K562 (cell line): Measurements from ENCODE around the gene CPNE6. TPM values are rescaled to one million over a fixed set of nuclear protein-coding genes. Genes with fewer than 3 reads are reported as not detected.

ENCODE experiments used
- FUS ChIP-seq: fragments of 200-400 bp; formaldehyde crosslinking; optimal IDR thresholded peaks from 2 replicates; pipeline ENCODE3; 2017; ENCODE audit warnings: low read depth, low read length
- HDAC8 ChIP-seq: fragments of 450-650 bp; IDR thresholded peaks from 2 replicates; pipeline ENCODE4 v1.6.1; 2016; ENCODE audit warnings: mild to moderate bottlenecking, missing genetic modification characterization, moderate library complexity, missing compliant biosample characterization
- KAT7 ChIP-seq: sonication (generic); formaldehyde crosslinking; IDR thresholded peaks from 2 replicates; pipeline ENCODE4 v1.8.0; 2022; ENCODE audit warnings: missing genetic modification reagents, mild to moderate bottlenecking, borderline replicate concordance
- MEIS2 ChIP-seq: fragments of 450-650 bp; IDR thresholded peaks from 2 replicates; pipeline ENCODE4 v1.6.1; 2014; ENCODE audit warnings: mild to moderate bottlenecking; ENCODE audit not compliant: partially characterized antibody
- NCOA6 ChIP-seq: fragments of 450-650 bp; IDR thresholded peaks from 2 replicates; pipeline ENCODE4 v1.6.1; 2017; ENCODE audit warnings: mild to moderate bottlenecking
- NFIX ChIP-seq: fragments of 250-450 bp; sonication (Bioruptor Pico); IDR thresholded peaks from 2 replicates; pipeline ENCODE4 v1.4.0; 2020; ENCODE audit warnings: low read depth, mild to moderate bottlenecking, moderate library complexity
- PHB2 ChIP-seq: fragments of 450-650 bp; IDR thresholded peaks from 2 replicates; pipeline ENCODE4 v1.6.1; 2017; ENCODE audit warnings: low read depth
- TEAD4 ChIP-seq, 2 experiments: sonication (generic) in 1 of 2; formaldehyde crosslinking in 1 of 2; IDR thresholded peaks; 2 replicates each; pipeline versions ENCODE4 v1.6.1 to v1.8.0; 2012 to 2022; ENCODE audit warnings: borderline replicate concordance in 1 of 2, inconsistent platforms in 1 of 2, low read length in 1 of 2, mild to moderate bottlenecking in 1 of 2, missing genetic modification reagents in 1 of 2
- TFAM ChIP-seq: fragments of 250-450 bp; sonication (Bioruptor Pico); conservative IDR thresholded peaks from 2 replicates; pipeline ENCODE4 v1.5.0; 2021; ENCODE audit warnings: mild to moderate bottlenecking, moderate library complexity
- TFAP4 ChIP-seq: sonication (generic); formaldehyde crosslinking; IDR thresholded peaks from 2 replicates; pipeline ENCODE4 v1.8.0; 2022; ENCODE audit warnings: missing genetic modification reagents, mild to moderate bottlenecking, moderate library complexity, borderline replicate concordance
- ZFP1 ChIP-seq: fragments of 450-650 bp; formaldehyde crosslinking; IDR thresholded peaks from 2 replicates; pipeline ENCODE4 v1.4.0; 2020; ENCODE audit warnings: mild to moderate bottlenecking, mixed read lengths
- ZNF184 ChIP-seq: sonication (generic); formaldehyde crosslinking; IDR thresholded peaks from 2 replicates; pipeline ENCODE4 v1.5.0; 2020; ENCODE audit warnings: missing genetic modification reagents
- ZNF780A ChIP-seq: fragments of 250-450 bp; sonication (Bioruptor Pico); IDR thresholded peaks from 2 replicates; pipeline ENCODE4 v1.5.0; 2021; ENCODE audit warnings: mild to moderate bottlenecking
- polyA plus RNA-seq, 8 experiments: library from polyadenylated mRNA; depleted of rRNA in 4 of 8; stranded (reverse) in 5 of 8; unstranded in 3 of 8; fragments of >200 nt; fragmentation: Nextera tagmentation in 2 of 8; fragmentation: Illumina TruSeq in 1 of 8; extraction: Ambion mirVana in 2 of 8; extraction: Trizol in 1 of 8; gene quantifications; 2 replicates each; pipeline versions ENCODE4 v1.2.1 to v1.2.3, GENCODE V29; 2011 to 2014; ENCODE audit warnings: inconsistent platforms in 1 of 8, missing spikeins in 1 of 8
- total RNA-seq, 7 experiments: library from RNA; depleted of rRNA in 6 of 7; stranded (reverse); fragments of >200 nt in 6 of 7; fragmentation: Illumina TruSeq in 2 of 7; extraction: Trizol in 2 of 7; gene quantifications; 2 replicates each; pipeline versions ENCODE4 v1.2.1 to v1.2.3, GENCODE V29; 2011 to 2021; ENCODE audit warnings: low replicate concordance in 1 of 7
- TF ChIP-seq, protein P1 (sequence below), 2 experiments: fragments of 450-650 bp in 1 of 2; sonication (generic) in 1 of 2; formaldehyde crosslinking in 1 of 2; IDR thresholded peaks; 2 replicates each; pipeline versions ENCODE4 v1.7.1 to v1.9.0; 2016 to 2022; ENCODE audit warnings: inconsistent platforms in 1 of 2, mild to moderate bottlenecking in 1 of 2, missing genetic modification reagents in 1 of 2
- TF ChIP-seq, protein P2 (sequence below): fragments of 250-450 bp; sonication (Bioruptor Pico); IDR thresholded peaks from 2 replicates; pipeline ENCODE4 v1.5.0; 2020; ENCODE audit warnings: mild to moderate bottlenecking, borderline replicate concordance

The CPNE6 gene
- total and polyA plus RNA-seq, 9 of the 15 experiments (the other 6 are each of a cell fraction or from before 2014, with no cell fraction given): not detected

- TF ChIP-seq KAT7 (0 out of 2 replicates have a peak, but pooled peaks have one; percentile 57), FUS (no peak), ZFP1 (peak; percentile 86), NFIX (CRISPR knock-in tag) (no peak), TFAP4 (CRISPR knock-in tag) (peak; percentile 94), NCOA6 (0 out of 2 replicates have a peak, but pooled peaks have one; percentile 24), PHB2 (no peak), ZNF184 (CRISPR knock-in tag) (no peak), MEIS2 (no peak), TFAM (CRISPR knock-in tag) (no peak), TEAD4 (IDR thresholded peaks at IDR 0.05; ENCODE audit: low read length) (0 out of 2 replicates have a peak, but pooled peaks have one; percentile 0), TEAD4 (CRISPR knock-in tag; IDR thresholded peaks at IDR 0.05; ENCODE audit: borderline replicate concordance) (no peak), HDAC8 (tag) (no peak), ZNF780A (CRISPR knock-in tag) (no peak)
- TF ChIP-seq, protein P1, sequence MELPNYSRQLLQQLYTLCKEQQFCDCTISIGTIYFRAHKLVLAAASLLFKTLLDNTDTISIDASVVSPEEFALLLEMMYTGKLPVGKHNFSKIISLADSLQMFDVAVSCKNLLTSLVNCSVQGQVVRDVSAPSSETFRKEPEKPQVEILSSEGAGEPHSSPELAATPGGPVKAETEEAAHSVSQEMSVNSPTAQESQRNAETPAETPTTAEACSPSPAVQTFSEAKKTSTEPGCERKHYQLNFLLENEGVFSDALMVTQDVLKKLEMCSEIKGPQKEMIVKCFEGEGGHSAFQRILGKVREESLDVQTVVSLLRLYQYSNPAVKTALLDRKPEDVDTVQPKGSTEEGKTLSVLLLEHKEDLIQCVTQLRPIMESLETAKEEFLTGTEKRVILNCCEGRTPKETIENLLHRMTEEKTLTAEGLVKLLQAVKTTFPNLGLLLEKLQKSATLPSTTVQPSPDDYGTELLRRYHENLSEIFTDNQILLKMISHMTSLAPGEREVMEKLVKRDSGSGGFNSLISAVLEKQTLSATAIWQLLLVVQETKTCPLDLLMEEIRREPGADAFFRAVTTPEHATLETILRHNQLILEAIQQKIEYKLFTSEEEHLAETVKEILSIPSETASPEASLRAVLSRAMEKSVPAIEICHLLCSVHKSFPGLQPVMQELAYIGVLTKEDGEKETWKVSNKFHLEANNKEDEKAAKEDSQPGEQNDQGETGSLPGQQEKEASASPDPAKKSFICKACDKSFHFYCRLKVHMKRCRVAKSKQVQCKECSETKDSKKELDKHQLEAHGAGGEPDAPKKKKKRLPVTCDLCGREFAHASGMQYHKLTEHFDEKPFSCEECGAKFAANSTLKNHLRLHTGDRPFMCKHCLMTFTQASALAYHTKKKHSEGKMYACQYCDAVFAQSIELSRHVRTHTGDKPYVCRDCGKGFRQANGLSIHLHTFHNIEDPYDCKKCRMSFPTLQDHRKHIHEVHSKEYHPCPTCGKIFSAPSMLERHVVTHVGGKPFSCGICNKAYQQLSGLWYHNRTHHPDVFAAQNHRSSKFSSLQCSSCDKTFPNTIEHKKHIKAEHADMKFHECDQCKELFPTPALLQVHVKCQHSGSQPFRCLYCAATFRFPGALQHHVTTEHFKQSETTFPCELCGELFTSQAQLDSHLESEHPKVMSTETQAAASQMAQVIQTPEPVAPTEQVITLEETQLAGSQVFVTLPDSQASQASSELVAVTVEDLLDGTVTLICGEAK (IDR thresholded peaks at IDR 0.05): peak; percentile 87
- TF ChIP-seq, protein P1 (CRISPR knock-in tag; IDR thresholded peaks at IDR 0.05): no peak
- TF ChIP-seq, protein P2, sequence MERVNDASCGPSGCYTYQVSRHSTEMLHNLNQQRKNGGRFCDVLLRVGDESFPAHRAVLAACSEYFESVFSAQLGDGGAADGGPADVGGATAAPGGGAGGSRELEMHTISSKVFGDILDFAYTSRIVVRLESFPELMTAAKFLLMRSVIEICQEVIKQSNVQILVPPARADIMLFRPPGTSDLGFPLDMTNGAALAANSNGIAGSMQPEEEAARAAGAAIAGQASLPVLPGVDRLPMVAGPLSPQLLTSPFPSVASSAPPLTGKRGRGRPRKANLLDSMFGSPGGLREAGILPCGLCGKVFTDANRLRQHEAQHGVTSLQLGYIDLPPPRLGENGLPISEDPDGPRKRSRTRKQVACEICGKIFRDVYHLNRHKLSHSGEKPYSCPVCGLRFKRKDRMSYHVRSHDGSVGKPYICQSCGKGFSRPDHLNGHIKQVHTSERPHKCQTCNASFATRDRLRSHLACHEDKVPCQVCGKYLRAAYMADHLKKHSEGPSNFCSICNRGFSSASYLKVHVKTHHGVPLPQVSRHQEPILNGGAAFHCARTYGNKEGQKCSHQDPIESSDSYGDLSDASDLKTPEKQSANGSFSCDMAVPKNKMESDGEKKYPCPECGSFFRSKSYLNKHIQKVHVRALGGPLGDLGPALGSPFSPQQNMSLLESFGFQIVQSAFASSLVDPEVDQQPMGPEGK: no peak
These were observed 42.6 kb downstream of the CPNE6 start (continued) for GRCh38 chr14:24113801-24114531.
